ENCODE data around the gene PAIP2B.
"Not testable (repeated sequence)": the region's sequence is repeated elsewhere in the genome, so short reads cannot be mapped to it uniquely, and the experiment has no call there.

The PAIP2B gene

GRCh38 chr2:71215447-71215846 lies 11.5 kb downstream of the PAIP2B start:
- no peaks in the 10 kb centered on the region for H3K4me1 ChIP-seq (ENCODE audit: insufficient read depth, low read length)
- no peaks in the 10 kb centered on the region for H3K27me3 ChIP-seq (ENCODE audit: control insufficient read depth in 1 of 2, insufficient read depth in 2 of 2, low read length in 2 of 2)
- H3K9ac ChIP-seq (ENCODE audit: low read length): no peak overlapping the region
- H3K4me3 ChIP-seq (ENCODE audit: low read depth in 1 of 2, low read length in 2 of 2): no peak overlapping the region
- H3K9me3 ChIP-seq (ENCODE audit: low read length): no peaks in the 10 kb centered on the region
- no peaks in the 10 kb centered on the region for H3K36me3 ChIP-seq (ENCODE audit: insufficient read depth, low read length)
- H3K27ac ChIP-seq (ENCODE audit: low read depth, low read length): no peak overlapping the region

- Histone ChIP-seq H3K9me3 (ENCODE audit: low read length) (no peaks in the 10 kb centered on the region), H3K9ac (ENCODE audit: low read length) (no peak overlapping the region), H3K4me1 (ENCODE audit: insufficient read depth, low read length) (no peaks in the 10 kb centered on the region), H3K27ac (ENCODE audit: low read depth, low read length) (no peak overlapping the region), H3K4me3 (ENCODE audit: low read depth in 1 of 2, low read length in 2 of 2) (no peak overlapping the region), H3K27me3 (ENCODE audit: control insufficient read depth in 1 of 2, insufficient read depth in 2 of 2, low read length in 2 of 2) (no peaks in the 10 kb centered on the region), H3K36me3 (ENCODE audit: insufficient read depth, low read length) (no peaks in the 10 kb centered on the region)
Measured at GRCh38 chr2:71212336-71212735, 14.6 kb downstream of the PAIP2B start.

- Histone ChIP-seq H3K9me3 (ENCODE audit: low read length) (no peaks in the 10 kb centered on the region), H3K9ac (ENCODE audit: low read length) (no peak overlapping the region), H3K4me1 (ENCODE audit: insufficient read depth, low read length) (no peaks in the 10 kb centered on the region), H3K4me3 (ENCODE audit: low read depth in 1 of 2, low read length in 2 of 2) (no peak overlapping the region), H3K27ac (ENCODE audit: low read depth, low read length) (no peak overlapping the region), H3K36me3 (ENCODE audit: insufficient read depth, low read length) (no peaks in the 10 kb centered on the region), H3K27me3 (ENCODE audit: control insufficient read depth in 1 of 2, insufficient read depth in 2 of 2, low read length in 2 of 2) (no peaks in the 10 kb centered on the region)
Measured at GRCh38 chr2:71210292-71210691, 16.6 kb downstream of the PAIP2B start.

GRCh38 chr2:71208756-71209155 lies 18.1 kb downstream of the PAIP2B start:
- H3K27me3 ChIP-seq (ENCODE audit: control insufficient read depth in 1 of 2, insufficient read depth in 2 of 2, low read length in 2 of 2): no peaks in the 10 kb centered on the region
- no peak overlapping the region for H3K9ac ChIP-seq (ENCODE audit: low read length)
- no peaks in the 10 kb centered on the region for H3K36me3 ChIP-seq (ENCODE audit: insufficient read depth, low read length)
- no peaks in the 10 kb centered on the region for H3K4me1 ChIP-seq (ENCODE audit: insufficient read depth, low read length)
- H3K4me3 ChIP-seq (ENCODE audit: low read depth in 1 of 2, low read length in 2 of 2): no peak overlapping the region
- no peaks in the 10 kb centered on the region for H3K9me3 ChIP-seq (ENCODE audit: low read length)
- H3K27ac ChIP-seq (ENCODE audit: low read depth, low read length): no peak overlapping the region

GRCh38 chr2:71207601-71208000 lies 19.3 kb downstream of the PAIP2B start:
- no peaks in the 10 kb centered on the region for H3K36me3 ChIP-seq (ENCODE audit: insufficient read depth, low read length)
- H3K9ac ChIP-seq (ENCODE audit: low read length): no peak overlapping the region
- H3K9me3 ChIP-seq (ENCODE audit: low read length): no peaks in the 10 kb centered on the region
- H3K27me3 ChIP-seq (ENCODE audit: control insufficient read depth in 1 of 2, insufficient read depth in 2 of 2, low read length in 2 of 2): no peaks in the 10 kb centered on the region
- H3K27ac ChIP-seq (ENCODE audit: low read depth, low read length): no peak overlapping the region
- H3K4me3 ChIP-seq (ENCODE audit: low read depth in 1 of 2, low read length in 2 of 2): no peak overlapping the region
- H3K4me1 ChIP-seq (ENCODE audit: insufficient read depth, low read length): no peaks in the 10 kb centered on the region

- no peaks in the 10 kb centered on the region for H3K4me1 ChIP-seq (ENCODE audit: insufficient read depth, low read length)
- no peak overlapping the region for H3K27ac ChIP-seq (ENCODE audit: low read depth, low read length)
- H3K9me3 ChIP-seq (ENCODE audit: low read length): no peaks in the 10 kb centered on the region
- no peaks in the 10 kb centered on the region for H3K36me3 ChIP-seq (ENCODE audit: insufficient read depth, low read length)
- no peaks in the 10 kb centered on the region for H3K27me3 ChIP-seq (ENCODE audit: control insufficient read depth in 1 of 2, insufficient read depth in 2 of 2, low read length in 2 of 2)
- H3K4me3 ChIP-seq (ENCODE audit: low read depth in 1 of 2, low read length in 2 of 2): no peak overlapping the region
- H3K9ac ChIP-seq (ENCODE audit: low read length): no peak overlapping the region
Measured at GRCh38 chr2:71206271-71206670, 20.6 kb downstream of the PAIP2B start.

- no peak overlapping the region for H3K9ac ChIP-seq (ENCODE audit: low read length)
- H3K4me3 ChIP-seq (ENCODE audit: low read depth in 1 of 2, low read length in 2 of 2): no peak overlapping the region
- no peaks in the 10 kb centered on the region for H3K4me1 ChIP-seq (ENCODE audit: insufficient read depth, low read length)
- no peaks in the 10 kb centered on the region for H3K27me3 ChIP-seq (ENCODE audit: control insufficient read depth in 1 of 2, insufficient read depth in 2 of 2, low read length in 2 of 2)
- no peak overlapping the region for H3K27ac ChIP-seq (ENCODE audit: low read depth, low read length)
- H3K9me3 ChIP-seq (ENCODE audit: low read length): no peaks in the 10 kb centered on the region
- peaks cover 4% of the 10 kb centered on the region for H3K36me3 ChIP-seq (ENCODE audit: insufficient read depth, low read length)
Measured at GRCh38 chr2:71191570-71191943, 35.3 kb downstream of the PAIP2B start.

GRCh38 chr2:71190656-71191569 lies 36.0 kb downstream of the PAIP2B start:
- no peak overlapping the region for H3K4me3 ChIP-seq (ENCODE audit: low read depth in 1 of 2, low read length in 2 of 2)
- H3K9me3 ChIP-seq (ENCODE audit: low read length): no peaks in the 10 kb centered on the region
- H3K4me1 ChIP-seq (ENCODE audit: insufficient read depth, low read length): no peaks in the 10 kb centered on the region
- H3K27ac ChIP-seq (ENCODE audit: low read depth, low read length): no peak overlapping the region
- no peaks in the 10 kb centered on the region for H3K27me3 ChIP-seq (ENCODE audit: control insufficient read depth in 1 of 2, insufficient read depth in 2 of 2, low read length in 2 of 2)
- H3K9ac ChIP-seq (ENCODE audit: low read length): no peak overlapping the region
- peaks cover 4% of the 10 kb centered on the region for H3K36me3 ChIP-seq (ENCODE audit: insufficient read depth, low read length)

- no peak overlapping the region for H3K9ac ChIP-seq (ENCODE audit: low read length)
- H3K4me1 ChIP-seq (ENCODE audit: insufficient read depth, low read length): no peaks in the 10 kb centered on the region
- no peak overlapping the region for H3K27ac ChIP-seq (ENCODE audit: low read depth, low read length)
- H3K36me3 ChIP-seq (ENCODE audit: insufficient read depth, low read length): peaks cover 4% of the 10 kb centered on the region
- H3K27me3 ChIP-seq (ENCODE audit: control insufficient read depth in 1 of 2, insufficient read depth in 2 of 2, low read length in 2 of 2): no peaks in the 10 kb centered on the region
- H3K4me3 ChIP-seq (ENCODE audit: low read depth in 1 of 2, low read length in 2 of 2): no peak overlapping the region
- H3K9me3 ChIP-seq (ENCODE audit: low read length): no peaks in the 10 kb centered on the region
Measured at GRCh38 chr2:71187589-71187988, 39.3 kb downstream of the PAIP2B start.

- Histone ChIP-seq H3K4me3 (ENCODE audit: low read depth in 1 of 2, low read length in 2 of 2) (no peak overlapping the region), H3K4me1 (ENCODE audit: insufficient read depth, low read length) (no peaks in the 10 kb centered on the region), H3K9ac (ENCODE audit: low read length) (no peak overlapping the region), H3K9me3 (ENCODE audit: low read length) (no peaks in the 10 kb centered on the region), H3K27ac (ENCODE audit: low read depth, low read length) (no peak overlapping the region), H3K36me3 (ENCODE audit: insufficient read depth, low read length) (peaks cover 4% of the 10 kb centered on the region), H3K27me3 (ENCODE audit: control insufficient read depth in 1 of 2, insufficient read depth in 2 of 2, low read length in 2 of 2) (no peaks in the 10 kb centered on the region)
Measured at GRCh38 chr2:71186973-71187372, 39.9 kb downstream of the PAIP2B start.

- H3K27ac ChIP-seq (ENCODE audit: low read depth, low read length); H3K36me3 ChIP-seq (ENCODE audit: insufficient read depth, low read length); H3K4me1 ChIP-seq (ENCODE audit: insufficient read depth, low read length); H3K27me3 ChIP-seq (ENCODE audit: control insufficient read depth in 1 of 2, insufficient read depth in 2 of 2, low read length in 2 of 2); H3K4me3 ChIP-seq (ENCODE audit: low read depth in 1 of 2, low read length in 2 of 2); H3K9me3 ChIP-seq (ENCODE audit: low read length); H3K9ac ChIP-seq (ENCODE audit: low read length): not testable (repeated sequence)
Measured at GRCh38 chr2:71183306-71184115, 43.4 kb downstream of the PAIP2B start.

Measured in muscle layer of colon (tissue), 2 donors.